NCI-H82 treated with DMSO at 0.1 percent for 48 hours (cell line): ENCODE results near the gene LTBP1.

Source experiments
- DNase-seq: peaks from one replicate; lab custom pipeline; 2025; ENCODE audit not compliant: unreplicated experiment; lab: John Stamatoyannopoulos, UW

The LTBP1 gene

DNA sequence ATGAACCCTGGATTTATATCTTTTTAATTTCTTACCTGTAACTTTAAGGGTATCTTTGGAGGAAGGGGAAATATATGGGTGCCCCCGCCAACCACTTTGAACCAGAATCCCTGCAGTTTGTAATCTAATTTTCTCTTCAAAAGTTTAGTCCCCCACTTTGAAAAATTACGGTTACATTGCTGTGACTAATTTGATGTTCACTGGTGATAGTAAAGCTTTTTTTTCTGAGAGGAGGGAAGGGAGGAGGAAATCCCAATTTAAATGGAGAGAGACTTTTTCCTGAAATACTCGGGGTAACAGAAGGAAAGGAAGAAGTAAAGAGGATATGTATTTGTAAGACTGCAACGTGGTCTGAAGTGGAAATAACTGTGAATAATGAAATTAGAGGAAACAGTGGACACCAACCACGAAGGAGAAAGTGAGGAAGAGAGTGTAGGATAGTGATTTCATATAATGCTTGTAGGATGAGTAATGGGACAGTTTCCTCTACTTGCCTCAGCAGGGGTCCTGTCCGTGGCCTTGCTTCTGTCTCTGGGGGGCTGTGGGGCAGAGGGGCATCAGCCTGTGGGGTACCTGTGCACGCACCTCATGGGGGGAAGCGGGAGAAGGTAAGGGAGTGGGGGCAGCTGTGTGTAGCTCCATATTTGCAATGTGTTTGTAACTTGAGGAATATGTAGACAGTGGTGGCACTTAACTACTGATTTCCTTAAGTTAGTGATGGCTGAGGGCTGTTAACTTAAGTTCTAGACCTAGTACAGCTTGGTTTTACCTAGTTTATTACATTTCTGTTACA, 161.1 kb downstream of the LTBP1 start:
- no peak for DNase-seq

DNA sequence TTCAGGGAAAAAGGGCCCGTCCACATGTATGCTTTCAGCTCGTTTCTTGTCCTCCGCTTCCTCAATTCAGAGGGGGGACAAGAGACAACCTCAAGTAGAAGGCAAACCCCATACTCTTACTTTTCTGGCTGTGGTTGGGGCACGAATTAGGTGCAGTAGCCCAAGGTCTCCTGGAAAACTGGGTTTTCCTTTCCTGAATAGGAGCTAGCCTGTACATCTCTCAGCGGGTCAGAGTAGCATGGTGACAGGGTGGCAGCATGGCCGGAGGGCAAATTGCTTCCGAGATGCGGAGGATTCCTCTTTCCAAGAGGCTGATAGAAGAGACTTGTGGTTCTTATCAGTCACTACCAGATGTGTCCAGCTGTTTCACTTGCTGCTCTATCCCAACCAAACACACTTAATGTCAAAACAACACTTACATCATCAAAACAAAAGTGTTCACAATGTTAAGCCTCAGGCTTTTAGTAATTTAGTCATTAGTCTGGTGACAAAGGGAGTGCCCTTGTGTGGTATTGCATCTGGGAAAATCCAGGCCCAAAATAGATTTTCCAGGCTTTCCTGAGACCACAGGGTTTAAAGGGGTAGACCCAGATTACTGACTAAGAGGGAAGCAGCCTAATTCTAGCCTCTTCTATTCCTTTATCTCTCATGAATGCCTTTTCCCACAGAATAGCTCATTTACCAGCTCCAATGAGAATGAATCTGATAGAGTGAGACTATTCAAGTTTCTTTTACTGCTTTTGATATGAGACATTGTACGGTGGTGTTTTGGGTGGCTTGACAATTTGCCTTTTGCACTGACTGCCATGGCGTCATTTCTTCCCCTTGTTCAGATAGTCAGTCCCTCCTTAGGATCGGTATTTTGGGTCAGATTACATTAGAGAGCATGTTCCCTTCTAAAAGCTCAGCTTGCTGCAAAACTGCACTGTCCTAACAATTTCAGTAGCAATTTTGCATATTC, 162.0 kb downstream of the LTBP1 start:
- DNase-seq, result no peak

DNA sequence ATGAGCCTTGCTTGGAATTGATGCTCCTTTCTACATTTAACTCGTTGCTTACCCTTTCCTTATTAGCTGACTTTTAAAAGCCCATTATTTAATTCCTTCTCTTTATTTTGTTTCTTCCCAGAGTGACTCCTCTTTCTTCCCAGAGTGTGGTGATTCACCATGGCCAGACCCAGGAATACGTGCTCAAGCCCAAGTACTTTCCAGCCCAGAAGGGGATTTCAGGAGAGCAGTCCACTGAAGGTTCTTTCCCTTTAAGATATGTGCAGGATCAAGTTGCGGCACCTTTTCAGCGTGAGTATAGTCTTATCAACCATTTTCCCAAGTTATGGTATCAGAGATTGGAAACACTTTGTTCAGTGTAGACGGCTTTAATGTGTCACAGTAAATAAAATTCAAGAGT, 163.7 kb downstream of the LTBP1 start:
- DNase-seq, result no peak

DNA sequence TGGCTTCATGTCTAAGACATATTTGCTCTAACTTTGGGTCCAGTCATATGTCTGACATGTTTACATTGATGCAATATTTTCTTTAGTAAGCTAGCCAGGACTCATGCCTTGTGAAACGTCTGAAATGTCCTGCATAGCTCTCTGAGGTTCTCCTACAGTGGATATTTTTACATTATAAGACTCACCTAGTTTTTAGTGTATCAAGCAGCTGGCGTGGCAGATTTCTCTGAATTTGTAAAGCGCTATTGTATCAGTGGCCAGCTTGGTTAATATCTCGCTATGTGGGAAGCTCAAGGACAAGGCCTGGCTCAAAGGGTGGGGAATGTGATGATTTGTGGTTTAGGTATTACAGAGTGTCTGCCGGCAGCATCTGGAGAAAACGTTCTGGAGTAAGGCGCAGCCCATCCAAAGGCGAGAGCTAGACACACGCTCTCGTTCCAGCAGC, 164.3 kb downstream of the LTBP1 start:
- DNase-seq, result no peak

DNA sequence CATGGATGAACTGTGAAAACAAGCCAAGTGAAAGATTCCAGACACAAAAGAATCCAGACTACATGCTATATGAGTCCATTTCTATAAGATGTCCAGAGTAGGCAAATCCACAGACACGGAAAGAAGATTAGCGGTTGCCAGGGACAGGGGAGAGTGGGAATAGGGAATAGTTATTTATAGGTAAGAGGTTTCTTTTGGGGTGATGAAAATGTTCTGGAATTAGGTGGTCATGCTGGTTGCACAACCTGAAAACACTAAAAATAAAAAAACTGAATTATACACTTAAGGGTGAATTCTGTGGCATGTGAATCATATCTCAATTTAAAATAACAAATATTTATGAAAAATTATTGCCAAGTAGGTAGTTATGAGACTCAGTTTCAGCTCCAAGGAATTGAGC, 168.4 kb downstream of the LTBP1 start:
- DNase-seq, result no peak

DNA sequence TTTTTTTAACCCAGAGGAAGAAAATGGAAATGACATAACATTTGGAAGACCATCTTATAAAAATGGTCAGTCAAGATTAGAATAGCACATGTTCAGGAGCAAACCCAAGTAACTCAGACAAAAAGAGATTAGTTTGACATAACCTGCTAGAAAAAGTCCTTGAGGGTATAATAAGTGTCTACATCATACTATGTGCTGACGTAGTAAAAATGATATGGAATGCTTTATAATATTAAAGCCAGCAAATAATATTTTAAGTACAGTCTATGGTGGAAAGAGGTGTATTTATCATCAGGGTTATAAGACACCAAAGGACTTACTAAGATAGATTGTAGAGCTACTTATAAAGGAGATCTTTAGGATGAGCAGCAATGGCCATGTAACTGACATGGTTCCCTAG, 169.0 kb downstream of the LTBP1 start:
- no peak for DNase-seq

DNA sequence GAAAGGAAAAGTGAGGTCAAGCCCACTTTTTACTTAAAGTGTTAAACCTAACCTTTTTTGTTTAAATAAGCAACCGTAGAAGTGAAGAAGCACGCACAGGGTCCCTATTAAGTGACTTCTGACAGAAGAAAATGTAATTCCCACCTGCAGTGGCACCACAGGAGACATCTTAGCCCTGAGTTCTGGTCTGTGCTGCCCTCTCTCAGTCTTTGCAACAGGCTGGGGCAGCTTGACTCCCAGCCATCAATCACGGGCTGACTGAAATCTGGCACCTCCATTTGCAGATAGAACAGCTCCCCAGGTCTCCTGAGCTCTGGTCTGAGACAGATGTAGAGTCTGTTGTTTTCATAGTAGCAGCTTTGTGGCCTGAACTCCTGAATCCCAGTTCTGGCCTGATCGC, 170.0 kb downstream of the LTBP1 start:
- no peak for DNase-seq

DNA sequence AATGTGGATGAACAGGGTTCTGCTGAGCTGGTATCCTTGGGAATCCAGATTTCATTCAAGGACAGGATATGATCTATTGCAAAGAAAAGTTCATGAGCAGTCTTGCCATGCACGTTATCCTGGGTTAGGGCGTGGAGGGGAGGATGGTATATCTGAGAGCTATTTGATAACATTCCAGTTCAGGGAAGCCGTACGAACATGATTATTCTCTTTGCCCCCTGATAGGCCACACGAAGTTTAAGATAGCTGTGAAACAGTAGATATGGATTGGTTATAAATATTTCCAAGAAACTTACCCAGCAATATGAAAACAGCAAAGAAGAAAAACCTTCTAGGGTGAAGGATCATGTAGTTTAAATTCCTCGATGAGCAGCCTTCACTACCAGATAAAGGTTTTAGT, 171.9 kb downstream of the LTBP1 start:
- no peak for DNase-seq

DNA sequence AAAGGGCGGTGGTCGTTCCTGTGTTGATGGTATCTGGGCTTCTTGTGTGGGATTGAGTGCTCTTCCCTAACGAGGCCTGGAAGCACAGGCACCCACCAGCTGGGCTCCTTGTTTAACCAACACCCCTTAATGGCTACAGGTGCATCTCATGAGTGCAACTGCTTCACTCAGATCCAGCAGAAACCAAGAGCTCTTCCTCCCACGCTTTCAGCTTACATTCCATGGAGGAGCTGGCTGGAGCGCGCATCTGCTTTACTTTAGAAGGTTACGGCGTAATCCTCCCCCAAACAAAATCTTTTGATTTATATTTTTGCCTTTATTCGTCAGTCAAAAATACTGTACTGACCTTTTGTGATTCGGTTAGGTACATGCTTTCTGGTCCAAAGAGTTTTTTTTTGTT, 174.7 kb downstream of the LTBP1 start:
- no peak for DNase-seq

DNA sequence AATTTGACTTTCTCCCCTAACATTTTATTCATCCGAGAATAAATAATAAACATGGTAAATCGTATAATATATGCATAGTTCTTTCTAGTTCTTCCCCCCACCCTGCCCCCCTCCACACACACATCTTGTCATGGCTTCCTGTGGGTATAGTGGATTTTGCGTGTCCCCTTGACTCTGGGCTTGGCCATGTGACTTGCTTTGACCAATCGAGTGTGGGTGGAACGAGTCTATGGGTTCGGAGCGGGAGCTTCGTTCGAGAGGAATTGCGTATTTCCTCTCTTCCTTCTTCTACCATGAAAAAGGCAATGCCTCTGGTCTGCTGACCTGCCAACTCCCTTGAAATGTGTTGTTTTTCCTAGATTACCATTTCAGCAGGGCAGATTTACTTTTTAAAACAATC, 175.2 kb downstream of the LTBP1 start:
- DNase-seq, result no peak

DNA sequence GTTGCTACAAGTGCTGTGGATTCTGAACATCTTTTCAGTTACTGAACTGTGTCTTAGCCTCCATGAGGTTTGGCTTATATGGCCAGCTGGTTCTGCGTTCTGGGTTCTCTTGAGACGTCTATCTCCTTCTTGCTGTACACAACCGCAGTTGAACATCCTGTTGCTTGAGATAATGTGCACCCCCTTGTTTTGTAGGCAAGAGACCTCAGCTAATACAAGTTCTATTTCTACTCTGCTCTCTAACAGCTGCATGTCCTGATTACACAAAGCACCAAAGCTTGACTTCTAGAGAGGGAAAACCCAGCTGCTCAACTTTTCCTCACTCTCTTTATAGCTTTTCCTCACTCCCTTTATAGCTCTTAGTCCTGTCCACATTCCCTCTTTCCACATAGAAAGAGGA, 176.0 kb downstream of the LTBP1 start:
- DNase-seq, result no peak

DNA sequence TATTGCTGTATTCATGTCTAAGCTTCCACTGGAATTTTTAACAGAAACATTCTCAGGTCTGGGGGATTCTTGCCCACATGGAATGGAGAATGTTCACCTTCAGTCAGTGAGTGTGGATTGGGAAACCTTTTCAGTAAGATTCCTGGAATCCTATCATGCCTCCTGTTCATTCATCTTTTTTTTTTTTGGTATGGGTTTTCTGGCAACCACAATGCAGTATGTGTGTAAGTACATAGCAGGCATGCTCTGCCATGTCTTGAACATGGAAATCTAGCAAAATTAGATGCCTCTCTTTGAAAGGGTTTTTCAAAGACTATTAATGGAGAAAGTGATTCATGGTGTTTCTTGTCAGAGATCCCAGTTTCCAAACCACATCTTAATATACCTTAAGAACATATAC, 176.5 kb downstream of the LTBP1 start:
- DNase-seq, result no peak

DNA sequence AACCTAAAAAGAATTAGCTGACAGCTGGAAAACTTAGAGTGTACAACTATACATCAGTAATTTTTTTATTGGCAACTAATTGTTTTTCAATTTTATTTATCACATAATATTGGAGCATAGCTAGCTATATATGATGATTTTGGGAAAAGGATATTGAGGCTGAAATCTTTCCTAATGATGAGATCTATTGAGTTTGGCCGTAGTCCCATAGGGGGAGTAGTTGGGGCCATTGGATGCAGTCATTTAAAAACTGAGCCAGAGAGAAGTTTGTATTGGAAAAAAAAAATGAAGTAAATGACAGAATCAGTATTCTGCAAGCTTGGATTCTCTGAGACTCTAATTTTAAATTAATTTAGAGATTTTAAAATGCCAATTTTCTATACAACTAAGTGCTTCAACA, 179.8 kb downstream of the LTBP1 start:
- no peak for DNase-seq

DNA sequence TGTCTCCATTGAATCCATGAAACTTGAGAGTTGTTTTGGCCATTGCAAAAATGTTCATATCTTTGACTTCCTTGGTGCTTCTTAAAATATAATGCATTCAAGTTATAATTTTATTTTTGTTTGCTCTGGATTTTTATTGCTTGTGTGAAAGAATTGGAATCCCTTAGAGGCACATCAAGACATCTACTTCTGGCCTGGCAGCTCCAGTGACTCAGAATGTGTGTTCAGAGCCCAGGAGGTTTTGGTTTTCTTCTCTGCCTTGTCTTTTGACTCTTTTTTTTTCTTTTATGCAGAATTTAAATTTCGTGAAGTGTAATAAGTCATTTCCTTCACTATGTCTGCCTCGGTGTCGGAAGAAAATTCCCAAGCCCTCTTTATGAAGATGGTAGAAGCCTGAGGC, 180.2 kb downstream of the LTBP1 start:
- DNase-seq, result no peak

DNA sequence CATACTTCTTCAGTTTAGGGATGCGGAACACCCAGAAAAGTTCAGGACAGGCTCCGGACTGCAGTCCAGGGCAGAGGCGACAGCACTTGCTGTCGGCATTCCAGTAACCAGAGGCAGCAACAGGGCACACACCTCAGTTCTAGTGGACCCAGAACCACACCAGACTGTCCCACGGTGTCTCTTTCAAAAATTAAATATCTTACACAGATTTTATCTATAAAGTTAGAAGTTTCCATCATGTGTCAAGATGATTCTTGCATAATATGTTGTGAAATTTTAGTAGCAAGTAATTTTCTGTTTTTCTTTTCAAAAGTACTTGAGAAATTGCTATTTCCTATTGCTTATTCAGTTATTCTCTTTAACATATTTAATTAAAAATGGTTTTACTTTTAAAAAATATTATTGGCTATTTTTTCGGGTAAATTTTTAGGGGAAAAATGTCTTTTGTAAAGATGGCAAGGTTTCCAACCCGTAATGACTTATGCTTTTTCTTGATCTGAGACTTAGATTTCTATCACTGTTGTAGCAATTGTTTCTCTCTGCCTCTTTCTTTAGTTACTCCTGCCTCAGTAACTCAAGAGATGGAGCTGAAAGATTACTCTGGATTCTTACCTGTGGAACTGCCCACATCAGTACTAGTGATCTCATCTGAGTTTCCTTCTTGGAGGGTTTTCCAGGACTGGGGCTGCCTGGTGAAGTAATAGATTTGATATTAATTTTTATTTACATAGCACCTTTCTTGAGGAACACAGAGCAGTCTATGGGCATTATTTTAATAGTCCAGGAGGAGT, 182.7 kb downstream of the LTBP1 start:
- no peak for DNase-seq

DNA sequence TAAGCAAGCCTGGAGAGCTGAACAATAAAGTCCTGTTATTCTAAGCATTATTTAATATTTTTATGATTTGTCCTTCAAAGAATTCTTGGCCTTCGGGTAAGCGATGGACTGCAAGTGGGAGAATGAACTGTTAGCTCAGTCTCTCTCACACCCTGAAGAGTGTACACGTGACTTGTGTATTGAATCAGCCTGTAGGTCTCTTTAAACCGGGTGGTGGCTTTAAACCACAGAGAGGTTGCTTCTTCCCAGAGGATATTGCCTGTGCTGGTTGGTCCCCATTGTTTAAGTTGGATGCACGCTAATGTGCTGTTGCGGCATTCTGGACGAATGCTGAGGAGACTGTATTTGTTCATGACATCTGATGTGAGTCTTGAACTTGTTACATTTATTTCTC, 183.3 kb downstream of the LTBP1 start:
- DNase-seq, result no peak

DNA sequence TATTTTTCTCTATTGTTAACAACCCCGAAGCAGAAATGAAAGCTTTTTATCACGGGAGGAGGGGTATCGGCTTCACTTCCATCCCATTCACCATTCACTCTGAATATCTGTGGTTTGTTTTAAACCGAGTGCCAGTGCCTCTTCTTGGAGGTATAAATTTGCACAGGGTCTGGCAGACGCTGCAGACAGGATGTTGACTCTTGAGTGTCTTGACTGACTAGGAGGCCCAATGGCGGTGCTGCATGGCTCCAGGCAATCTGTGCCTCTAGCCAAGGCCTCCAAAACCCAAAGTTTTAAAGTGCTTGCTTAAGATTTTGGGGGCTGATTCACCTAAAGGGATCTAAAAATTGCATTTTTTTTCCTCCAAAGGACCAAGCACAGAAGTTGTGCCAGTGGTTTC, 183.8 kb downstream of the LTBP1 start:
- DNase-seq, result no peak

DNA sequence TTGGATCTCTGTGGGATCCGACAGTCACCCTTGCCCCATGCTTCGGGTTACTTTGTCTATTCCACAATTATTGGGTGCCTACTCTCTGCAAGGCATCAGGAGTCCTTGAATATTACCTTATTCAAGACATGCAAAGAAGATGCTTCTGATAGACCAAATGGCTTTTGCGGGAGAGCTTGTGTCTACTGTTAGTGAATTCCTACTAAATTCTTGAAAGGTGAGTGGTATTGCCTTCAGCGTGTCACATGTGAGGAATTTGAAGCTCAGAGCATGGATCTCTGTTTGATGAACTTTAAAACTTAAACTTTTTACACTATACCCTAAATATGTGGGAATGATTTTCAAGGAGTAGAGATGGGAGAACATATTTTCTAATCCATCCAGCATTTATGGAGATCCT, 184.4 kb downstream of the LTBP1 start:
- no peak for DNase-seq

DNA sequence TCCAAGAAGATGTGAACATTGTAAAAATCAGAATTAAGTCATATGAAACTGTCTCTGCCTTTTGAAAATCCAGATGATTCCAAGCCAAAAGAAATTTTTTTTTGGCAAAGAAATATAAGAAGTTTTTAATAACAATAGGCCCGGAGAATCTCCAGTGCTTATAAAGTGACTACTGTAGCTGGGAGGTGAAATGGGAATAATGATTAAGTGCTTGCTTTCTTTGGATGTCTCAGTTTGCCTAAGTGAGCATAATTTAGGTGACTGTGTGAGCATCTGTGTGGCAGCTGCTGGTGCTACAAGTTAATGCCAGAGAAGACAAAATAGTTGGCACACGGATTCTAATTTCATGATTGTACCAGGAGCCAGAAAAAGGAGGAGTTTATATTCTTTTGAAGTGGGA, 185.0 kb downstream of the LTBP1 start:
- no peak for DNase-seq

DNA sequence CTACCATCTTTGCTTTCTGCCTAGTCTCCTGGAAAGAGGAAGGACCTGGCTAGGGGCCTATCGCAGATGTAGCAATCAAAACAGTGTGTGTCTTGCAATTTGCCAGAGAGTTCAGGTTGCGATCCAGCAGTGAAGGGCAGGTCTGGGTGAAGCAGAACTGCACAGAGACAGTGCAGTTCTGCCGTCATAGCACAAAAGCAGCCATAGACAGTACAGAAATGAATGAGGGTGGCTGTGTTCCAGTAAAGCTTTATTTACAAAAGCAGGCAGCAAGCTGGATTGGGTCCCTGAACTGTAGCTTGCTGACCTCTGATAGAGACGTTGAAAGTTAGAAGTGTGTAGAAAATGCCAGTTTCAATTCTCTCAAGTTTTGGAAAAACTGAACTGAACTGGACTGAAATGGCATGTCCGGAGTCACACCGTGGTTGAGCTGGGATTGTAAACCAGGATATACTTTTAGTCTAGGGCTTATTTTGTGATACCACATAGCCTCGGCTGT, 186.8 kb downstream of the LTBP1 start:
- DNase-seq, result no peak

DNA sequence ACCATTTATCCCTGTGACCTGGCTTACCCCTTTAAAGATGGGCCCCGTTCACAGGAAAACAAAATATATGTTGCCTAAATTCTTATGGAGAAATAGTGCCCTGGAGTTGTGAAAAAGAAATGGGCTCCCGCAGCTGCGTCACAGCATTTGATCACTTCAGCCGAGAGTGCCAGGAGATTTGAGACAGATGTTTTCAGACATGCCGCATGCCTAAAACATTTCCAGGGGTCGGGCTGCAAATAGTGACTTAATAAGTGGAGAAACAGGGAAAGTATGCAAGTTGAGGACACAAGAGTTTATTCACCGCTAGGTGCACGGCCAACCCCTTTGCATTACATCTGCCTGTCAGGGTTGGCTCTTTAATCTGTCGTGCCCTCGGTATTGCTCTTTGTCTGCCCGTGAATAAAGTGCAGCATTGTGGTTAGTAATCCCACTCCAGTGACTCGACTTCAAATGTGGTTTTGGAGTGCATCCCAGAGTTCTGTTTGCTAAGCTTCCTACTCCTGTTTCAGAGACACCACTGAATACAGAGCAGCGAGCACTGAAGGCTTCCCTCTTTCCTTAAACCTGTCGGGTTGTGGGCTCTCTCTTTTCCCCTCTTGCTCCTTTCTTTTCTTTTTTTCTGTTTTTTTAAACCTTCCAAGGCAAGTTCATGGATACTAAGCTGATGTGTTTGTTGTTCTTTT, 187.5 kb downstream of the LTBP1 start:
- DNase-seq, result no peak
